ENCODE results near the gene RYR1. TPM values are rescaled to one million over a fixed set of nuclear protein-coding genes. Genes with fewer than 3 reads are reported as not detected.

The RYR1 gene
- total RNA-seq, 4 donors from 2014 or later = 0.20 to 2.1 (median 1.4) TPM

DNA sequence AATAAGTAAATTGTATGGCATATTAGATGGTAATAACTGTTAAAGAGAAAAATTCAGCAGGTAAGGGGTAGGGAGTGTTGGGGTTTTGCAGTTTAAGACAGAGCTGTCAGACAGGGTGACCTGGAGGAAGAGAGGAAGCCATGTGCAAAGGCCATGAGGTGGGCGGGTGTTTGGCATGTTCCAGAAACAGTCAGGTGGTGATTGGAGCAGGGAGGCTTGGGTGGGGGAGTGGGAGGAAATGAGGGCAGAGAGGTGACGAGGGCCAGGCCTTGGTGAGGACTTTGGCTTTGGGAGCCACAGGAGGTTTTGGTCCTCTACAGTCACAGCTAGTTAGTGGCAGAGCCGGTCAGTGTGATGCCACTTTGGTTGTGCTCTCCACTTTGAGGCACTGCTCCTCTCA lies 20.1 kb downstream of the RYR1 start:
- no peaks in the 10 kb centered on the region for H3K9me3 ChIP-seq
- H3K4me3 ChIP-seq = no peak overlapping the region
- intact Hi-C loops (cut with DNase I; ENCODE audit: low total_unique reads) (no loop called here), in situ Hi-C loops (cut with MboI; ENCODE audit: low pct_ligation_motif_present in 1 of 4, low pct_unique_long_range_greater_than_20kb in 1 of 4, low sequenced_read_pairs in 3 of 4) (no loop called here)
- no peaks in the 10 kb centered on the region for H3K27me3 ChIP-seq
- no peak overlapping the region for H3K27ac ChIP-seq
- no peak for DNase-seq
- no peaks in the 10 kb centered on the region for H3K36me3 ChIP-seq
- WGBS, 2 donors (ENCODE audit: low coverage in 1 of 2) = 61% methylated on average over 3 of the region's 3 CpGs
- no peaks in the 10 kb centered on the region for H3K4me1 ChIP-seq
- TF ChIP-seq POLR2A (IDR thresholded peaks at IDR 0.05) (no peak), POLR2AphosphoS5 (IDR thresholded peaks at IDR 0.05) (no peak), EP300 (IDR thresholded peaks at IDR 0.05; ENCODE audit: low read depth) (no peak)
- TF ChIP-seq, protein P1, sequence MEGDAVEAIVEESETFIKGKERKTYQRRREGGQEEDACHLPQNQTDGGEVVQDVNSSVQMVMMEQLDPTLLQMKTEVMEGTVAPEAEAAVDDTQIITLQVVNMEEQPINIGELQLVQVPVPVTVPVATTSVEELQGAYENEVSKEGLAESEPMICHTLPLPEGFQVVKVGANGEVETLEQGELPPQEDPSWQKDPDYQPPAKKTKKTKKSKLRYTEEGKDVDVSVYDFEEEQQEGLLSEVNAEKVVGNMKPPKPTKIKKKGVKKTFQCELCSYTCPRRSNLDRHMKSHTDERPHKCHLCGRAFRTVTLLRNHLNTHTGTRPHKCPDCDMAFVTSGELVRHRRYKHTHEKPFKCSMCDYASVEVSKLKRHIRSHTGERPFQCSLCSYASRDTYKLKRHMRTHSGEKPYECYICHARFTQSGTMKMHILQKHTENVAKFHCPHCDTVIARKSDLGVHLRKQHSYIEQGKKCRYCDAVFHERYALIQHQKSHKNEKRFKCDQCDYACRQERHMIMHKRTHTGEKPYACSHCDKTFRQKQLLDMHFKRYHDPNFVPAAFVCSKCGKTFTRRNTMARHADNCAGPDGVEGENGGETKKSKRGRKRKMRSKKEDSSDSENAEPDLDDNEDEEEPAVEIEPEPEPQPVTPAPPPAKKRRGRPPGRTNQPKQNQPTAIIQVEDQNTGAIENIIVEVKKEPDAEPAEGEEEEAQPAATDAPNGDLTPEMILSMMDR (IDR thresholded peaks at IDR 0.05) = no peak

DNA sequence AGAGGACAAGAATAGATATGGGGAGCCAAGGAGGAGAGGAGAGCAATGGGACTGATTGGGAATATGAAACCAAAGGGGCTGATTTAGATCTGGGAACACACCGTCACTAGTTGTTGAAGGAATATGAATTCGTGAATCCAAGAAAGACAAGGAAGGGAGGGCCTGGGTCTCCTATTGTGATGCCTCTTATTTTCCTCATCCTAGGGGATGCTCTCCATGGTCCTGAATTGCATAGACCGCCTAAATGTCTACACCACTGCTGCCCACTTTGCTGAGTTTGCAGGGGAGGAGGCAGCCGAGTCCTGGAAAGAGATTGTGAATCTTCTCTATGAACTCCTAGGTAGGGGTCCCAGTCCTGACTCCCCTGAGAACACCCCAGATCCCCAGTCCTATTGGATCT lies 21.5 kb downstream of the RYR1 start:
- H3K9me3 ChIP-seq = no peaks in the 10 kb centered on the region
- TF ChIP-seq POLR2A (IDR thresholded peaks at IDR 0.05) (no peak), POLR2AphosphoS5 (IDR thresholded peaks at IDR 0.05) (no peak), EP300 (IDR thresholded peaks at IDR 0.05; ENCODE audit: low read depth) (no peak)
- TF ChIP-seq, protein P1 (IDR thresholded peaks at IDR 0.05) = no peak
- no peaks in the 10 kb centered on the region for H3K36me3 ChIP-seq
- intact Hi-C loops (cut with DNase I; ENCODE audit: low total_unique reads) = loop anchor here (5.0 kb wide), 1 partner anchor 142 kb away; no protein-coding TSS in a partner anchor
- in situ Hi-C loops (cut with MboI; ENCODE audit: low pct_ligation_motif_present in 1 of 4, low pct_unique_long_range_greater_than_20kb in 1 of 4, low sequenced_read_pairs in 3 of 4) = no loop called here
- H3K4me1 ChIP-seq = no peaks in the 10 kb centered on the region
- no peak overlapping the region for H3K27ac ChIP-seq
- no peak for DNase-seq
- H3K4me3 ChIP-seq = no peak overlapping the region
- no peaks in the 10 kb centered on the region for H3K27me3 ChIP-seq
- WGBS, 2 donors (ENCODE audit: low coverage in 1 of 2) = 50 to 60% methylated on average over 1 to 4 of the region's 4 CpGs

DNA sequence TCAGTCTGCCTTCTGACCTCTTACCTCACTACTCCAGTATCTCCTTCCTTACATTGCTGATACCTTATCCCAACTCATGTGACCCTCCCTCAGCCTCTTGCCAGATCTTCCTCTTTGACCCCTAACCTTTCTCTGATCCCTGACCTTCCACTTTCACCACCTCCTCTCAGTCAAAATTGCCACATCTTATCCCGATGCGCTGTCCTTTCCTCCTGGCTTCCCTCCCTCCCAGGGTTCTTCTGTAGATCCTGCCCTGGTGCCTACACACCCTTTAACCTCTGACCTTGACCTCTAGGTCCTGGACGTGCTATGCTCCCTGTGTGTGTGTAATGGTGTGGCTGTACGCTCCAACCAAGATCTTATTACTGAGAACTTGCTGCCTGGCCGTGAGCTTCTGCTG lies 23.7 kb downstream of the RYR1 start:
- WGBS, 2 donors (ENCODE audit: low coverage in 1 of 2) = 59 to 80% methylated on average over 1 to 5 of the region's 5 CpGs
- in situ Hi-C loops (cut with MboI; ENCODE audit: low pct_ligation_motif_present in 1 of 4, low pct_unique_long_range_greater_than_20kb in 1 of 4, low sequenced_read_pairs in 3 of 4) = no loop called here
- Histone ChIP-seq H3K4me3 (no peak overlapping the region), H3K27ac (no peak overlapping the region), H3K4me1 (no peaks in the 10 kb centered on the region), H3K27me3 (no peaks in the 10 kb centered on the region), H3K9me3 (no peaks in the 10 kb centered on the region), H3K36me3 (no peaks in the 10 kb centered on the region)
- intact Hi-C loops (cut with DNase I; ENCODE audit: low total_unique reads) = loop anchor here (5.0 kb wide), 1 partner anchor 140 kb away; no protein-coding TSS in a partner anchor
- DNase-seq = no peak
- TF ChIP-seq POLR2A (IDR thresholded peaks at IDR 0.05) = no peak
- TF ChIP-seq, protein P1 (IDR thresholded peaks at IDR 0.05) = no peak
- no peak for TF ChIP-seq POLR2AphosphoS5 (IDR thresholded peaks at IDR 0.05)
- TF ChIP-seq EP300 (IDR thresholded peaks at IDR 0.05; ENCODE audit: low read depth) = no peak

DNA sequence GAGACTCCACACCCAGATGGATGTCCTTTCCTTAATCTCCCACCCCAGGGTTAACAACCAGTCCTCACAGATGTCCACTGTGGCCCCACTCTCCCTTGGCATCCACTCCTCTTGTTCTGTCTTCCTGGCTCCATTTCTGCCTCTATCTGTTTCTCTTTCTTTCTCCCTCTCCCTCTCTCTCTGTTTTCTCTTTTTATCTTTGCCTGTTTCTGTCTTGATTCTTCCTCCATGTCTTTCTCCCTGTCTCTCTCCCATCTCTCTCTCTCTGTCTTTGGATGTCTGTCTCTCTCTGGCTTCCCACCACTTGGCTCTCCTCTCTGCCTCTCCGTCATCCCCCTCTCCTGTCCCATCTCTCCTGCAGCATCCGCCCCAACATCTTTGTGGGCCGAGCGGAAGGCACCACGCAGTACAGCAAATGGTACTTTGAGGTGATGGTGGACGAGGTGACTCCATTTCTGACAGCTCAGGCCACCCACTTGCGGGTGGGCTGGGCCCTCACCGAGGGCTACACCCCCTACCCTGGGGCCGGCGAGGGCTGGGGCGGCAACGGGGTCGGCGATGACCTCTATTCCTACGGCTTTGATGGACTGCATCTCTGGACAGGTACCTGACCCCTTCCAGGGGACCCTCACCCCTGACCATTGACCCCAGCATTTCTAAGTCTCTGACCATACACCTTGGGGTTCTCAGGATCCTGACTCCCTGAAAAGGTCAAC lies 24.4 kb downstream of the RYR1 start:
- in situ Hi-C loops (cut with MboI; ENCODE audit: low pct_ligation_motif_present in 1 of 4, low pct_unique_long_range_greater_than_20kb in 1 of 4, low sequenced_read_pairs in 3 of 4) (no loop called here), intact Hi-C loops (cut with DNase I; ENCODE audit: low total_unique reads) (loop anchor here (5.0 kb wide), 1 partner anchor 139 kb away; no protein-coding TSS in a partner anchor)
- Histone ChIP-seq H3K27me3 (no peaks in the 10 kb centered on the region), H3K4me1 (no peaks in the 10 kb centered on the region), H3K4me3 (no peak overlapping the region), H3K27ac (no peak overlapping the region), H3K9me3 (no peaks in the 10 kb centered on the region), H3K36me3 (no peaks in the 10 kb centered on the region)
- no peak for DNase-seq
- 86 to 88% methylated on average over 2 to 15 of the region's 15 CpGs for WGBS, 2 donors (ENCODE audit: low coverage in 1 of 2)
- TF ChIP-seq POLR2A (IDR thresholded peaks at IDR 0.05) = no peak

Data from transverse colon (tissue), 4 donors.